HL-60 (cell line): ENCODE measurements around the gene ITGAE.

ENCODE experiments used
- DNase-seq, 2 experiments: peaks; one replicate each; pipeline ENCODE4 v3.0.0-alpha.2; 2010 to 2020; ENCODE audit warnings: low read depth in 1 of 2, low spot score in 1 of 2
- H3K27ac ChIP-seq: fragments of 250-450 bp; sonication (Bioruptor Pico); replicated peaks from 2 replicates; pipeline ENCODE4 v1.5.1; 2020; ENCODE audit warnings: mild to moderate bottlenecking, moderate library complexity
- H3K27me3 ChIP-seq: fragments of 250-450 bp; sonication (Bioruptor Pico); 2 replicates; pipeline ENCODE4 v1.5.1; 2021; ENCODE audit warnings: mild to moderate bottlenecking, moderate library complexity; ENCODE audit not compliant: insufficient read depth, poor library complexity, severe bottlenecking
- H3K4me3 ChIP-seq: replicated peaks from 2 replicates; pipeline ENCODE4 v1.5.1; 2011; ENCODE audit warnings: mild to moderate bottlenecking, control low read depth, low read length; ENCODE audit not compliant: insufficient read depth
- CTCF ChIP-seq: IDR thresholded peaks from one replicate; pipeline ENCODE4 v1.5.1; 2011; ENCODE audit warnings: low read length, control low read depth, inconsistent platforms; ENCODE audit not compliant: insufficient read depth
- GABPA ChIP-seq: IDR thresholded peaks from 2 replicates; pipeline ENCODE4 v1.6.1; 2012; ENCODE audit warnings: low read depth
- POLR2AphosphoS5 ChIP-seq: IDR thresholded peaks from 2 replicates; pipeline ENCODE4 v1.6.1; 2012; ENCODE audit warnings: low read depth
- REST ChIP-seq: IDR thresholded peaks from 2 replicates; pipeline ENCODE4 v1.6.1; 2012; ENCODE audit warnings: low read depth; ENCODE audit not compliant: insufficient replicate concordance
- SPI1 ChIP-seq: IDR thresholded peaks from 2 replicates; pipeline ENCODE4 v1.6.1; 2012; ENCODE audit warnings: low read depth, mild to moderate bottlenecking, borderline replicate concordance

ITGAE gene

DNA sequence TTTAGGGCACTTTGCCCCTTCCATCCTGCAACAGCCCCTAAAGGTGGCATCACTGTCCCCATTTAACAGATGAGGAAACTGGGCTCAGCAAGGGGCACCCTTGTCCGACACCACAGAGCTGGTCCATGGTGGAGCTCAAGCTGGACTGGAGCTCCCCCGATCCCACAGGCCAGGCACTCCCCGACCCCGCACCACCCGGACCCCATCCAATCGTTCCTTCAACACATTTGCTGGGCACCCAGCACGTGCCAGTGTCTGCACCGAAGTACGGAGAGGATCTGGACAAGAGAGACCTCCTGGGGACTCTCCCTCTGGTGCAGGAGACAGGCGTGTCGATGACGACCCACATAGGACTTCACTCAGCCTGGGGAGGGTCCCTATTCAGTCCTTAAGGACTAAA, 119.0 kb downstream of the ITGAE start:
- Histone ChIP-seq H3K27me3 (no peaks in the 10 kb centered on the region), H3K27ac (no peak overlapping the region), H3K4me3 (no peak overlapping the region)
- no peak for DNase-seq
- TF ChIP-seq GABPA (no peak), SPI1 (no peak), REST (no peak), POLR2AphosphoS5 (no peak), CTCF (no peak)

- Histone ChIP-seq H3K4me3 (no peak overlapping the region), H3K27ac (no peak overlapping the region), H3K27me3 (no peaks in the 10 kb centered on the region)
- peak in 1 of 2 experiments; percentile 8 for DNase-seq
- TF ChIP-seq REST (no peak), GABPA (no peak), CTCF (no peak), POLR2AphosphoS5 (no peak), SPI1 (no peak)
These were observed 119.4 kb downstream of the ITGAE start for GRCh38 chr17:3681565-3681964.

- H3K27ac ChIP-seq = no peak overlapping the region
- no peak for TF ChIP-seq CTCF
- TF ChIP-seq REST = no peak
- no peak for TF ChIP-seq SPI1
- no peak for TF ChIP-seq GABPA
- TF ChIP-seq POLR2AphosphoS5 = no peak
- no peaks in the 10 kb centered on the region for H3K27me3 ChIP-seq
These were observed 119.9 kb downstream of the ITGAE start for GRCh38 chr17:3681057-3681456.

More at GRCh38 chr17:3681057-3681456, 119.9 kb downstream of the ITGAE start:
- H3K4me3 ChIP-seq = no peak overlapping the region
- DNase-seq = no peak
